Astrocyte (in vitro differentiated cells and primary cell): ENCODE data around the gene SSR4. TPM values are rescaled to one million over a fixed set of nuclear protein-coding genes. Genes with fewer than 3 reads are reported as not detected.

Source experiments
- DNase-seq: peaks from one replicate; pipeline ENCODE4 v3.0.0-alpha.2; 2010; ENCODE audit warnings: low read depth
- FAIRE-seq: peaks from 2 replicates; lab custom pipeline; 2011; peaks lifted over from hg19 to GRCh38; lab: Jason Lieb, UNC
- H2AFZ ChIP-seq: 2 replicates; pipeline ENCODE4 v1.6.0; 2012; ENCODE audit warnings: low read depth, low read length, inconsistent platforms
- H3K27ac ChIP-seq: 2 replicates; pipeline ENCODE4 v1.5.1; 2011; ENCODE audit warnings: low read depth, low read length, inconsistent platforms
- H3K27me3 ChIP-seq: 2 replicates; pipeline ENCODE4 v1.6.0; 2011; ENCODE audit warnings: low read length, inconsistent platforms; ENCODE audit not compliant: insufficient read depth
- H3K36me3 ChIP-seq: 2 replicates; pipeline ENCODE4 v1.5.1; 2011; ENCODE audit warnings: low read length, inconsistent platforms; ENCODE audit not compliant: insufficient read depth
- H3K4me1 ChIP-seq: 2 replicates; pipeline ENCODE4 v1.5.1; 2011; ENCODE audit warnings: low read length, inconsistent platforms; ENCODE audit not compliant: insufficient read depth
- H3K4me2 ChIP-seq: 2 replicates; pipeline ENCODE4 v1.6.0; 2012; ENCODE audit warnings: low read length, inconsistent platforms
- H3K4me3 ChIP-seq: 2 replicates; pipeline ENCODE4 v1.5.1; 2011; ENCODE audit warnings: low read depth, mild to moderate bottlenecking, low read length, inconsistent platforms; ENCODE audit not compliant: insufficient read depth
- H3K79me2 ChIP-seq: 2 replicates; pipeline ENCODE4 v1.6.0; 2012; ENCODE audit warnings: mild to moderate bottlenecking, low read length, inconsistent platforms; ENCODE audit not compliant: insufficient read depth
- H3K9ac ChIP-seq: 2 replicates; pipeline ENCODE4 v1.6.0; 2012; ENCODE audit warnings: mild to moderate bottlenecking, low read length, inconsistent platforms
- H3K9me3 ChIP-seq: 2 replicates; pipeline ENCODE4 v1.5.1; 2012; ENCODE audit warnings: low read depth, mild to moderate bottlenecking, low read length, inconsistent platforms; ENCODE audit not compliant: insufficient read depth
- H4K20me1 ChIP-seq: 2 replicates; pipeline ENCODE4 v1.6.0; 2012; ENCODE audit warnings: low read length, inconsistent platforms; ENCODE audit not compliant: insufficient read depth
- H3K27ac Mint-ChIP-seq: one replicate; pipeline ENCODE4 v1.8.0; 2021; ENCODE audit warnings: mild to moderate bottlenecking, mixed read lengths; ENCODE audit not compliant: unreplicated experiment
- H3K27me3 Mint-ChIP-seq: one replicate; pipeline ENCODE4 v1.8.0; 2021; ENCODE audit warnings: low read depth, mixed read lengths; ENCODE audit not compliant: unreplicated experiment
- H3K36me3 Mint-ChIP-seq: one replicate; pipeline ENCODE4 v1.8.0; 2021; ENCODE audit warnings: low read depth, mixed read lengths; ENCODE audit not compliant: unreplicated experiment
- H3K4me1 Mint-ChIP-seq: one replicate; pipeline ENCODE4 v1.8.0; 2021; ENCODE audit warnings: low read depth, mixed read lengths; ENCODE audit not compliant: unreplicated experiment
- H3K4me3 Mint-ChIP-seq: one replicate; pipeline ENCODE4 v1.8.0; 2021; ENCODE audit warnings: mild to moderate bottlenecking, moderate library complexity, mixed read lengths; ENCODE audit not compliant: unreplicated experiment
- H3K9me3 Mint-ChIP-seq: one replicate; pipeline ENCODE4 v1.8.0; 2021; ENCODE audit warnings: mild to moderate bottlenecking, mixed read lengths; ENCODE audit not compliant: unreplicated experiment
- EZH2 ChIP-seq: IDR thresholded peaks from 2 replicates; pipeline ENCODE4 v1.6.1; 2012; ENCODE audit warnings: mild to moderate bottlenecking, low read length, inconsistent platforms; ENCODE audit not compliant: insufficient read depth
- total RNA-seq: library from RNA; stranded (reverse); gene quantifications from 2 replicates; pipeline ENCODE4 v1.2.1, GENCODE V29; 2021
- TF ChIP-seq, protein P1 (sequence below): IDR thresholded peaks from 2 replicates; pipeline ENCODE4 v1.5.1; 2011; ENCODE audit warnings: low read depth, mild to moderate bottlenecking, inconsistent platforms, low read length, moderate library complexity; ENCODE audit not compliant: insufficient read depth

Gene SSR4
- total RNA-seq, 1 donor from 2014 or later = 252 TPM

DNA sequence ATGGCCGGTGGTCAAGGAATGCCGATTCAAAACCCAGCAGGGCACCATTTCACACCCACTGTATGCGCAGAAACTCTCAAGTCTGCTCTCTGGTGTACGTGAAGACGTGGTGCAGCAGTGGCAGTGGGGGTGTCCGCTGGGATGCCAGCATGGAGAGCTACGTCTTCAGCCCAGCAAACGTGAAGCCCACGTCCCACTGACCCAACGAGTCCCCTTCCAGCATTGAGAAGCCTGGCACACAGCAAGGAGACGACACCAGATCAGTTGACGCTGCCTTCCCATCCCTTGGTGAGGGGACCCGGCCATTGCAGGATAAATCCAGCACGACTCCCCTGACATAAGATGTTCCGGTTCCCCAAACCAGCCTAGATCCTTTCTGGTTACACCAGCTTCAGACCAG is 32.6 kb upstream of the SSR4 start:
- no peaks in the 10 kb centered on the region for H3K36me3 ChIP-seq
- no peak for FAIRE-seq
- no peak overlapping the region for H3K4me2 ChIP-seq
- no peaks in the 10 kb centered on the region for H3K4me1 Mint-ChIP-seq
- H2AFZ ChIP-seq = no peak overlapping the region
- no peak overlapping the region for H3K27ac ChIP-seq
- H3K4me3 ChIP-seq = no peak overlapping the region
- no peaks in the 10 kb centered on the region for H3K79me2 ChIP-seq
- no peaks in the 10 kb centered on the region for H3K36me3 Mint-ChIP-seq
- no peaks in the 10 kb centered on the region for H3K27me3 ChIP-seq
- peaks cover 24% of the 10 kb centered on the region for H3K4me1 ChIP-seq
- H3K9me3 ChIP-seq = no peaks in the 10 kb centered on the region
- H3K4me3 Mint-ChIP-seq = no peak overlapping the region
- peaks cover 5% of the 10 kb centered on the region for H4K20me1 ChIP-seq
- no peaks in the 10 kb centered on the region for H3K9me3 Mint-ChIP-seq
- H3K9ac ChIP-seq = no peak overlapping the region
- DNase-seq = no peak
- H3K27me3 Mint-ChIP-seq = peaks cover 2% of the 10 kb centered on the region
- TF ChIP-seq EZH2 = no peak
- TF ChIP-seq, protein P1, sequence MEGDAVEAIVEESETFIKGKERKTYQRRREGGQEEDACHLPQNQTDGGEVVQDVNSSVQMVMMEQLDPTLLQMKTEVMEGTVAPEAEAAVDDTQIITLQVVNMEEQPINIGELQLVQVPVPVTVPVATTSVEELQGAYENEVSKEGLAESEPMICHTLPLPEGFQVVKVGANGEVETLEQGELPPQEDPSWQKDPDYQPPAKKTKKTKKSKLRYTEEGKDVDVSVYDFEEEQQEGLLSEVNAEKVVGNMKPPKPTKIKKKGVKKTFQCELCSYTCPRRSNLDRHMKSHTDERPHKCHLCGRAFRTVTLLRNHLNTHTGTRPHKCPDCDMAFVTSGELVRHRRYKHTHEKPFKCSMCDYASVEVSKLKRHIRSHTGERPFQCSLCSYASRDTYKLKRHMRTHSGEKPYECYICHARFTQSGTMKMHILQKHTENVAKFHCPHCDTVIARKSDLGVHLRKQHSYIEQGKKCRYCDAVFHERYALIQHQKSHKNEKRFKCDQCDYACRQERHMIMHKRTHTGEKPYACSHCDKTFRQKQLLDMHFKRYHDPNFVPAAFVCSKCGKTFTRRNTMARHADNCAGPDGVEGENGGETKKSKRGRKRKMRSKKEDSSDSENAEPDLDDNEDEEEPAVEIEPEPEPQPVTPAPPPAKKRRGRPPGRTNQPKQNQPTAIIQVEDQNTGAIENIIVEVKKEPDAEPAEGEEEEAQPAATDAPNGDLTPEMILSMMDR = no peak
- no peak overlapping the region for H3K27ac Mint-ChIP-seq

DNA sequence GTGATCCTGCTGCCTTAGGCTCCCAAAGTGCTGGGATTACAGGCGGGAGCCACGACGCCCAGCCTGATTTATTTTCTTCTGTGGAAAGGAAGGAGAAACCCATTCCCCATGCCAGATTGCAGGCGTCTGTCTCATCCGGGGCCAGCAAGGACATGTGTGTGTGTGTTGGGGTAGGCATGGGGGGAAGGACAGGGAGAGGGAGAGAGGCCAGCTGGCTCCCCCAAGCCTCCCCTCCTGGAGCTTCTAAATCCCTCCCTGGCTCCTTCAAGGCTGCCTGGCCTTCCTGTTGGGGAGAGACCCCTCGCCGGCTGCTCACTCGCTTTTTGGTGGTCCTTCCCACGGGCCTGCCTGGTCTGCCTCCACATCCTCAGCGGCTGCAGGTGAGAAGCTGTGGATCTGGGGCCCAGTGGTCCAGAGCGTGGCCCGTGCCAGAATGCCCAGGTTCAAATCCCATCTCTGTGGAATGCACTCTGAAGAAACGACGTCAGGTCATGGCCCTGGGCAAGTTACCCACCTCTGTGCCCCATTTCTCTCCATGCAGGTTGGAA is 31.8 kb upstream of the SSR4 start:
- Mint-ChIP-seq H3K4me3 (no peak overlapping the region), H3K27ac (no peak overlapping the region), H3K4me1 (no peaks in the 10 kb centered on the region), H3K36me3 (no peaks in the 10 kb centered on the region), H3K27me3 (peaks cover 2% of the 10 kb centered on the region), H3K9me3 (no peaks in the 10 kb centered on the region)
- Histone ChIP-seq H3K9me3 (no peaks in the 10 kb centered on the region), H3K4me1 (peaks cover 25% of the 10 kb centered on the region), H4K20me1 (peaks cover 5% of the 10 kb centered on the region), H3K27ac (no peak overlapping the region), H2AFZ (no peak overlapping the region), H3K4me2 (no peak overlapping the region), H3K36me3 (no peaks in the 10 kb centered on the region), H3K27me3 (no peaks in the 10 kb centered on the region), H3K4me3 (no peak overlapping the region), H3K9ac (no peak overlapping the region), H3K79me2 (no peaks in the 10 kb centered on the region)
- DNase-seq = no peak
- no peak for FAIRE-seq
- TF ChIP-seq EZH2 = no peak
- TF ChIP-seq, protein P1 = no peak

DNA sequence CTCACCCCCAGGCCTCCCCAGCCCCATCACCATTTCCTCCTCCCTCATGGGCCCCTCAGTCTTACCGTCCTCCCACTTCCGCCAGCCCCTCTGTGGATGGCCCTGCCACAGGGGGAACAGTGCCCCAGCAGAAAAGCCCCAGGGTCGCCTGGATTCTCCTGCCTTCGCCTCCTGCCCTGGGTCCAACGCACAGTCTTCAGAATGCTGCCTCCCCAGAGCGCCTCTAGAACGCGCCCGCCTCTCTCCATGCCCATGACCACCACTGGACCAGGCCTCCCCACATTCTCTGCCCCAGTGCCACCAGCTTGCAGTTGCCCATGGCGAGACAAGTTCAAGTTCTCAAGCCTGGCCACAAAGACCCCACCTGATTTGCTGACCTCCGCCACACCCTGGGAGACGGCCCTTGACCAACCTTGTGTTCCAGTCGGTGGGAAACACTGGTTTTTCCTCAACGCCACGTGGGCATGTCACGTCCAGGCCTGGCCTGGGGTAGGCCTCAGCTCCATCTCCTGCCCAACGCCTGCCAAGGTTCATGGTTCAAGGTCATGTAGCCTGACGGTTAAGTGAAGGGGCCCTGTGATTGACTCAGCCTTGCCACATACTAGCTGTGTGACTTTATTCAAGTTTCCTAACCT is 31.1 kb upstream of the SSR4 start:
- H3K9ac ChIP-seq = no peak overlapping the region
- no peaks in the 10 kb centered on the region for H3K9me3 Mint-ChIP-seq
- FAIRE-seq (no peak), DNase-seq (no peak)
- peaks cover 25% of the 10 kb centered on the region for H3K4me1 ChIP-seq
- H3K79me2 ChIP-seq = no peaks in the 10 kb centered on the region
- H3K9me3 ChIP-seq = no peaks in the 10 kb centered on the region
- no peaks in the 10 kb centered on the region for H3K27me3 ChIP-seq
- H4K20me1 ChIP-seq = peaks cover 5% of the 10 kb centered on the region
- H3K4me3 ChIP-seq = no peak overlapping the region
- no peaks in the 10 kb centered on the region for H3K4me1 Mint-ChIP-seq
- H3K36me3 Mint-ChIP-seq = no peaks in the 10 kb centered on the region
- H3K27ac ChIP-seq = no peak overlapping the region
- peaks cover 2% of the 10 kb centered on the region for H3K27me3 Mint-ChIP-seq
- TF ChIP-seq, protein P1 = no peak
- no peak overlapping the region for H2AFZ ChIP-seq
- peak overlapping the region; percentile 40 for H3K4me3 Mint-ChIP-seq
- H3K36me3 ChIP-seq = no peaks in the 10 kb centered on the region
- H3K27ac Mint-ChIP-seq = no peak overlapping the region
- no peak overlapping the region for H3K4me2 ChIP-seq
